Activated CD4-positive, CD25-positive, alpha-beta regulatory T cell treated with anti-CD3 and anti-CD28 coated beads, Interleukin-2, amount 50 U/mL, for 16 hours (primary cell): Measurements from ENCODE around the gene KIF2C.
"Not testable (repeated sequence)": the region's sequence is repeated elsewhere in the genome, so short reads cannot be mapped to it uniquely, and the experiment has no call there.

Experiments used
- DNase-seq: peaks from one replicate; pipeline ENCODE4 v3.0.0-alpha.2; 2020; ENCODE audit warnings: low read depth, low spot score

KIF2C gene

GRCh38 chr1:44739307-44740178 lies at the start of gene KIF2C:
TSS of gene KIF2C (plus strand) at chr1:44739837. CDS start at chr1:44739933, 96 bp downstream.
- DNase-seq, result peak; percentile 92

GRCh38 chr1:44693159-44693558 lies 46.5 kb upstream of the KIF2C start:
- DNase-seq, result no peak

GRCh38 chr1:44693900-44694299 lies 45.7 kb upstream of the KIF2C start:
- DNase-seq, result no peak

- no peak for DNase-seq
Measured at GRCh38 chr1:44694863-44695478, 44.7 kb upstream of the KIF2C start.

GRCh38 chr1:44695671-44696070 lies 44.0 kb upstream of the KIF2C start:
- DNase-seq, result no peak

GRCh38 chr1:44696101-44696500 lies 43.5 kb upstream of the KIF2C start:
- DNase-seq, result no peak

GRCh38 chr1:44696789-44697345 lies 42.8 kb upstream of the KIF2C start:
- no peak for DNase-seq

GRCh38 chr1:44698138-44698537 lies 41.5 kb upstream of the KIF2C start:
- DNase-seq, result no peak

GRCh38 chr1:44699375-44699774 lies 40.3 kb upstream of the KIF2C start:
- DNase-seq, result not testable (repeated sequence)

- no peak for DNase-seq
Measured at GRCh38 chr1:44700573-44700972, 39.1 kb upstream of the KIF2C start.

- no peak for DNase-seq
Measured at GRCh38 chr1:44701141-44701573, 38.5 kb upstream of the KIF2C start.

- no peak for DNase-seq
Measured at GRCh38 chr1:44705470-44705869, 34.2 kb upstream of the KIF2C start.

- DNase-seq, result no peak
Measured at GRCh38 chr1:44705938-44706337, 33.7 kb upstream of the KIF2C start.

- no peak for DNase-seq
Measured at GRCh38 chr1:44707112-44707881, 32.3 kb upstream of the KIF2C start.

GRCh38 chr1:44707959-44708831 lies 31.4 kb upstream of the KIF2C start:
- DNase-seq, result no peak

GRCh38 chr1:44713321-44713781 lies 26.3 kb upstream of the KIF2C start:
- DNase-seq, result no peak

- no peak for DNase-seq
Measured at GRCh38 chr1:44714532-44714931, 25.1 kb upstream of the KIF2C start.

GRCh38 chr1:44714944-44715571 lies 24.6 kb upstream of the KIF2C start:
- peak; percentile 44 for DNase-seq

- no peak for DNase-seq
Measured at GRCh38 chr1:44717156-44717555, 22.5 kb upstream of the KIF2C start.

GRCh38 chr1:44717653-44718052 lies 22.0 kb upstream of the KIF2C start:
- DNase-seq, result no peak
